HG02759 (cell line): ENCODE results near the gene THSD4.
"Not testable (repeated sequence)": the region's sequence is repeated elsewhere in the genome, so short reads cannot be mapped to it uniquely, and the experiment has no call there.

Experiments used
- ATAC-seq: cut with Tn5 transposase; IDR thresholded peaks from one replicate; pipeline ENCODE4 v1.9.1; 2021; ENCODE audit warnings: mild to moderate bottlenecking, moderate library complexity; ENCODE audit not compliant: unreplicated experiment

Gene THSD4

DNA sequence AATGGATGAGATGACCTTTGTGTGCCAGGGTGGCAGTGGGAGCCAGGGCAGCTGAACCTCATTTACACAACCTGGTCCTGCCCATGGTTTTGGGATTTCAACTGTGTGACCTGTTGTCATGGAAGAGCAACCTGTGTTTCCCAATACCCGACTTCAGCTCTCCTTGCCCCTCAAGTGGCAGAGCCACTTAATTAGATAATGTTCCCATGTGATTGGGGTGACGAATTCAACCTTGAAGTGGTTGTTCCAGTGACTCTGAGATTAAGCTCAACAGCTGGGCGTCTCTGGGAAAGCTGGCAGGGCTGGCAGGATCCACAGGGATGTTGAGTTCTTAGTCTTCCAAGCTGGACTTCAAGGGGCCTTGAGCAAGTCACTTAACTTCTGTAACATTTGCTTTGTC is 71.0 kb downstream of the THSD4 start:
- no peak for ATAC-seq

DNA sequence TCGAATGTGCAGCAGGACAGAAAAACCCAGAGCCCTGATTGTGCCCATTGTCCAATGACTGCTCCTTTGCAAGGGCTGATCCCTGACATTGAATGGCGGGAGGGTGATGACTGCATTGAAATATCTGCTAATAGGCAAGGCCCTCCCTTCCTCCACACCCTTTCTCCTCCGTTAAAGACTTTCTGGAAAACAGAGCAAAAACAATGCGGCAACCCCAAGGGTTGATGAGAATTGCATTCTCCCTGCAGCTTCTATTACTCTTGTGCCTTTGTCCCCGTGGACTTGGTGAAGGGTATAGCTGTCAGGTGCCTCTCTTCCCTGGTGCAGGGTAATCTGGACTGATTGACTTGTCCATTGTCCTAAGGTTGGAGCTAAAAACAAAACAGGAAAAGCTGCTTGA is 71.8 kb downstream of the THSD4 start:
- no peak for ATAC-seq

DNA sequence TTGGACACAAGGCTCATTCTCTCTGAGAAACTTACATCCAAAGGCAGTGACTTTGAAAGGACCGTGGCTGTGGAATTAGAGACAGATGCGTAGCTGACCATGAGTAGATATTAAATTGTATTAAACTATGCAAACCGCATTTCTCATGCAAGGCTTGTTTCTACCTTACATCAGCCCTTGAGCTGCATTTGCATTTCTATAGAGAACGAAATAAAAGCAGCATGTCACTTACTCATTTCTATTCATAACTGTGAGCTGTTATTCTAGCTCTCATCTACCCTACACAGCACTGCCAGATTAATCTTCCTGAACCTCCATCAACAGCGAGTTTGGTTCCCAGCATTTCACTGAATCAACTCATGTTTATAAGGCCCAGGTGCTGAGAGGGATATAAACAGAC is 72.3 kb downstream of the THSD4 start:
- no peak for ATAC-seq

GRCh38 chr15:71189718-71190117 is 74.4 kb downstream of the THSD4 start:
- no peak for ATAC-seq

DNA sequence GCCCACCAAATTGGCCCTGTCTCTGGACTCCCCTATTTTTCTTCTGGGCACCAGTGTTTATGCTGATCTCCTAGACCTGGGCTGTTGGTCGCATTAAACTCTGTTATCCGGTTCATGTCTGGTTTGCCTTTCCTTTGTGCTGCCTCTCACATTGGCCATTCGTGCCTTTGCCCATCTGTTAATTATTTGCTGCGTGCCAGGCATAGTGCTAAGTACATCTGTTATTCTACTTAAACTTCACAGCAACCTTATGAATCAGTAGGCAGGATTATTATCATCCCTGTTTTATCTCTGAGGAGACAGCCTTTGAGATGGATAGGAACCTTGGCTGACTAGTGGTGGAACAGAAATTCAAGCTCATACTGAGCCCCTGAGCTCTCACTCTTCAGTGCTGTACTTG is 76.0 kb downstream of the THSD4 start:
- ATAC-seq, result no peak

DNA sequence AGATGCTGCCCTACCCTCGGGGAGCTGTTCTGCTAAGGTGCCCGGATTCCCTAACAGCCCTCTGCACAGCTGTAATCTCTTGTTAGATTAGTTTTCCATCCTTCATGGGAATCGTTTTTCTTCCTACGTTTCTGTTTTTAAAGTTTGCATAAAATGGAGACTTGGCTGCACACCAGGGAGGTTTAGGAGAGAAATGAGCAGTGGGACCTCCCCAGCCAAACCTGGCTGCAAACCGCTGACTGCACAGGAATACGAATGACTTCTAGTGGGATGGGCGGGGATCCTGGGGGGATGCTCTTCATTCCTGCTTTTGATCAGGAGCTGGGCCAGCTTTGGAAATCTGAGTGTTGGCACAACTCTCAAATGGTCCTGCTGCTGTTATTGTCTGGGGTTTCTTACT is 77.5 kb downstream of the THSD4 start:
- ATAC-seq, result no peak

DNA sequence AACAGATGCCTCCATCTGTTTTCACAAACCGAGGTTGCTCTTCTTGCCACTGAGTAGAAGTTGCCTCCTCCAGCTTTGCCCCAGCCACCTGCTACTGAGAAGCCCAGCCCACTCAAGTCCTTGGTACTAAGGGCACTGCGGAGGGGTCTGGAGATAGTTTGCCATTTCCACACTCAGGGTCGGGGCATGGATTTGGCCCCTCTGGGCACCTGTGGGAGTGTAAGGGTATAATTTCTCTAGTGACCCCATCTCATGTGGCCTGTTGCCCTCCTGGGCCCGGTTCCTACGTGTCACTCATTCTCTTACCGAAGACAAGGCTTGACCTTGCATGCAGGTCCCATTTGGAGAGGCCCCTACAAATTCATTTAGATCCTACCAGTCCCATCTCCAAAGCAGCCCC is 79.0 kb downstream of the THSD4 start:
- ATAC-seq, result no peak

GRCh38 chr15:71195242-71195641 is 80.0 kb downstream of the THSD4 start:
- no peak for ATAC-seq

DNA sequence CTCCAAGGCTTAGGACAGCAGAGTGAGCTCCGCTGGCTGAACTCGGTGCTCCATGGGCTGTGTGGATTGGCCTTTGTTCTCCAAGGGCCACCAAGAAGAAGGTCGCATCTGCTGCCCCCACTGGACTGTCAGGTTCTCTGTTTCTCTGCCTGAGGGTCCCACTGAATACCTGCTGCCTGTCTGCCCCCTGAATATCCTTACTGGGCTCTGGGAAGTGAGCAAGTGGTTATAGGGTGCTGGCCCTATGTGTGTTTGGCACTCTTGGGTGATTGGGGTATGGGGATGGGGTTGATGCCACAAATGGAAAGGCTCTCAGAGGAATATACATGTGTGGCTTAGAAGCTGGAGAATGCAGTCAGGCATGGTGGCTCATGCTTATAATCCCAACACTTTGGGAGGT is 82.3 kb downstream of the THSD4 start:
- no peak for ATAC-seq

DNA sequence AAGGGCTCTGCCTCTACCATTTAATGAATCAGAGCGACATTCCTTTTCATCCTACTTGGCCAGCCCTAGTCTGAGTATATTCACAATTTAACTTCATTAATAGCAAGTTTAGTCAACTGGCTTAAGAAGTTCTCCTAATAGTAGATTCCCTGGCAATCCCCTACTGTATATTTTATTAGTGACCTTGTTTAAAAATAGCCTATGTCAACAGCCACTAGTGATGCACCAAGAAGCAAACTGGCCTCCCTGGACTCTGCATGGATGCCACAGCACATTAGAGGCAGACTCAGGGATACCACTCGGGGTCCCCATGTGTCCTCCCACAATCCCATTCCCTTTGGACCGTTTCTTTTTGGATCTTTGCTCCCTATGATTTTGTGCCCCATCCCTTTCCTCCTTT is 83.6 kb downstream of the THSD4 start:
- no peak for ATAC-seq

DNA sequence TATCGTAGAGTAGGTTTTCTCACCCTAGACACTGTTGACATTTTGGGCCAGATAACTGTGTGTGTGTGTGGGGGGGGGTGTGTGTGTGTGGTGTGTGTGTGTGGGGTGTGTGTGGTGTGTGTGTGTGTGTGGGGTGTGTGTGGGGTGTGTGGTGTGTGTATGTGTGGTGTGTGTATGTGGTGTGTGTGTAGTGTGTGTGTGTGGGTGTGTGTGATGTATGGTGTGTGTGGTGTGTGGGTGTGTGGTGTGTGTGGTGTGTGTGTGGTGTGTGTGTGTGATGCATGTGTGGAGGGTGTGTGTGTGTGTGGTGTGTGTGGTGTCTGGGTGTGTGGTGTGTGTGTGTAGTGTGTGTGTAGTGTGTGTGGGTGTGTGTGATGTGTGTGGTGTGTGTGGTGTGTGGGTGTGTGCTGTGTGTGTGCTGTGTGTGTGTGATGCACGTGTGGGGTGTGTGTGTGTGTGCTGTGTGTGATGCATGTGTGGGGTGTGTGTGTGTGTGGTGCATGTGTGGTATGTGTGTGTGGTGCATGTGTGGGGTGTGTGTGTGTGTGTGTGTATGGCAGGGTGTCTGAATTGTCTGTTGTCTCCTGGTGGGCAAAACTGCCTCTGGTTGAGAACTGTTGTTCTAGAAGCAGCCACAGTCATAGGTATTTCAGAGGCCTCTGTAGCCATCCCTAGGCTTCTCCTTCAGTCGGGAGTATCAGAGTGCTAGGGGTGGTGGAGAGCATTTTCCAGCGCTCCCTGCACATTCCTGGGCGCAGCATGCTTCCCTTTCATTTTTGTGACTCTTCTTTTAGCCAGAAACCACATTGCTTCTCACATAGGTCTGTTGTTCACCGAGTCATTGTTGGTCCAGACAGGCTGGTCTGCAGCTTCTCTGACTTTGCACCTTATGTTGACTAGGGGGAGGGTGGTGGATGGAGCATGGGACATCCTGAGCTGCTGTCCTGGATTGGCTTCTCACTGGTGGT is 84.4 kb downstream of the THSD4 start:
- no peak for ATAC-seq

DNA sequence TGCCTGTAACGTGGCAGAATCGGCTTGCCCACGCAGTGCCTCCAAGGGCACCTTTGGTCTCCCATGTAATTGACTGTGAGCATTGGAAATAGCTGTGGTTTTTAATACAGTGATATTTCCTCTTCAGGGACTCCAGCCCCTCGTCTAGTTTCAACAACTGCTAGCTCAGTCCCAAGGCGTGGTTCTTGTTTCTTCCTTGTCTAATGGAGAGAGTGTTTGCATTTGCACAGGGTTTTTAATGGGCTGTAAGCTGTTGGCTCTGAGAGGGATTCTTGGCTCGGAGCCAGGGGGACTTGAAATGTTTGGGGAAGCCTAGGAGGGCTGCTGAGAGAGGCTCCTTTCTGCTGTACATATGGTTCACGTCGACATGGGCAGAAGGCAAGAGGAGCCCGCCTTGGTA is 86.2 kb downstream of the THSD4 start:
- ATAC-seq, result no peak

- no peak for ATAC-seq
Measured at GRCh38 chr15:71202712-71203111, 87.4 kb downstream of the THSD4 start.

- ATAC-seq, result no peak
Measured at GRCh38 chr15:71203586-71204474, 88.6 kb downstream of the THSD4 start.

GRCh38 chr15:71207141-71207540 is 91.9 kb downstream of the THSD4 start:
- ATAC-seq, result no peak

- ATAC-seq, result no peak
Measured at GRCh38 chr15:71212146-71212545, 96.9 kb downstream of the THSD4 start.

DNA sequence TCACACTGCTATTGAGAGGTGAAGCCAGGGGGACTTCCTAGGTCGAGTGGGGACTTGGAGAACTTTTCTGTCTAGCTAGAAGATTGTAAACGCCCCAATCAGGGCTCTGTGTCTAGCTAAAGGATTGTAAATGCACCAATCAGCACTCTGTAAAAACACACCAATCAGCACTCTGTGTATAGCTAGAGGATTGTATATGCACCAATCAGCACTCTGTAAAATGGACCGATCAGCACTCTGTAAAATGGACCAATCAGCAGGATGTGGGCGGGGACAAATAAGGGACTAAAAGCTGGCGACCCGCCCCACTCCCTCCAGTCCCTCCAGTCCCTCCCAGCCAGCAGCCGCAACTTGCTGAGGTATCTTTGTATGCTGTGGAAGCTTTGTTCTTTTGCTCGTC is 98.7 kb downstream of the THSD4 start:
- not testable (repeated sequence) for ATAC-seq

DNA sequence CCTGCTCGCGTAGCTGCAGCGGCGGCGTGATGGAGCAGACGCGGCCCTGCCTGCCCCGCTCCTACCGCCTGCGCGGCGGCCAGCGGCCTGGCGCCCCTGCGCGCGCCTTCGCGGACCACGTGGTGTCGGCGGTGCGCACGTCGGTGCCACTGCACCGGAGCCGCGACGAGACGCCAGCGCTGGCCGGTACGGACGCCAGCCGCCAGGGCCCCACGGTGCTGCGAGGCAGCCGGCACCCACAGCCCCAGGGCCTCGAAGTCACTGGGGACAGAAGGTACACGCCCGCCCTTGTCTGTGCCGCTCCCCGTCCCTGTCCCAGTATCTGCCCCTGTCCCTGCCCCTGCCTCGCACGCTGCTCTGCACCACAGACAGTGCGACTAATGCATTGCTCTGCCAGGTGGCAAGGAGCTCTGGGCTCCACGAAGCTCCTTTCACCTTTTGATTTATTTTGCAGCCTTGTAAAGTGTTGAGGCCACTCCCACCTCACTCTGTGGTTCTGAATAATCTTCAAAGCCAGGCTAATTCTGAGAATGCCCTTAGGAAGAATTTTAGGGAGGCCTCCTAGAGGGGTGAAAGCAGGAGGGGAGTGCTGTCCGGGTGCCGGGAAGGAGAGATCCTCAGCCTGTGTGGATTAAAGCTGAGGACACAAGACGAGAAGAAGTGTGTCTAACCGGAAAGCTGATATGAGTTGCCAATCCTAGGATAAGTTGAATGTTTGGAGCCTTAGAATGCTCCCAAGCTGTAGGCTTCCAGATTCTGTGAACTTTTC is 100.0 kb downstream of the THSD4 start:
- no peak for ATAC-seq

GRCh38 chr15:71218272-71218805 is 103.1 kb downstream of the THSD4 start:
- no peak for ATAC-seq

- ATAC-seq, result no peak
Measured at GRCh38 chr15:71219101-71219500, 103.8 kb downstream of the THSD4 start.

DNA sequence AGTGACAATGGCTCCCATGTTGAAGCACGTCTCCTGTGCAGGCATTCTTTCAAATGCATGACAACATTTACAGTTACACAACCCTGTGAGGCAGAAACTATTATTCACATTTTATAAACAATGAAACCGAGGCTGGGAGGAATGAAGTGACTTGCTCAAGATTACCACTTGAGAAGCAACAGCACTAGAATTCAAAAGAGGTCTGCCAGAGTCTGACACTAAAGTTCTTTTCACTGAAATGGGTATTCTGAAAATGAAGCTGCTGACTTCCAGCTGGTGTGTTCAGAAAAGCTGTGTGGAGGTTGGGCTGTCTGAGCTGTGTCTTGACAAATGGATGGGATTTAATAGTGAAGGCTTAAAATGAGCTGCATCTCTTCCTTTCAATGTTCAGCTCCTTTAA is 104.4 kb downstream of the THSD4 start:
- ATAC-seq, result no peak
